Smooth muscle cell of the brain vasculature (primary cell): ENCODE measurements around the gene IFT20.

ENCODE experiments used
- DNase-seq: peaks from one replicate; pipeline ENCODE4 v3.0.0-alpha.2; 2012; ENCODE audit warnings: low read depth, low spot score

The IFT20 gene, protein sequence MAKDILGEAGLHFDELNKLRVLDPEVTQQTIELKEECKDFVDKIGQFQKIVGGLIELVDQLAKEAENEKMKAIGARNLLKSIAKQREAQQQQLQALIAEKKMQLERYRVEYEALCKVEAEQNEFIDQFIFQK

DNA sequence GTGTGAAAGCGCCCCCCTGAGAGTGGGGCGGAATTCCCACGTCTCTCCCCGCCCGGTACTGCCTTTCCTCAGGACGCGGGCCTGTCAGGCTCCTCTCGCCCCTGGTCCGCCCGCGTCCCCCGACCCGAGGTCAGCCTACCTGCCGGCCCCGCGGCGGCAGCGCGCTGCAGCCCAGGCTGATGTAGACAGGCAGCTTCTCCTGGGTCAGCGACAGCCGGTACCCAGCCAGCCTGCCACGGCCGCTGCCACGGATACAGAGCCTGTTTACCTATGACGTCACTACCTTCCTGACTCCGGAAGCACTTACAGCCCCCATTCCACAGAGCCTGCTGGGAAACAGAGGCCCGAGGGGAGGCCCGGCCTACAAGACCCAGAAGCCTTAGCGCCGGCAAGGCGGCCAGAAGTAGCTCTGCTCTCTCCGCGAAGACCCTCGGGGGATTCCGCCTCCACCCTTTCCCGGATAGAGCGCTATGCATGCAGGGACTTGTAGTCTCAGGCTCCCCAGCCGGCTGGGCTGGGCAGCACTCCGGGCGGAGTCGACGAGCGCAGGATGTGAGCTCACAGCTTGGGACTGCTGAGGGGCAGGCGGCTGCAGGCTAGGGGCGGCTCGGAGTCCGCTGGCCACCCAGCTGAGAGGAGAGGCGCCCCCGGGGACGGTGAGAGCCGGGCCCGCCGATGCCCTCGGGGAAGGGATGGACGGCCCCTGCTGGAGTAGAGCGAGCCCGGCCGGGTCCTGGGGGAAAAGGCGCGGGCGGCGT is at the start of gene IFT20, which contains the start of gene TNFAIP1:
Gene IFT20, minus strand, starts transcription at position 272 of the 758 bp plus-strand sequence. CDS start 3,487 bp downstream, outside the sequence.
Gene TNFAIP1, plus strand, starts transcription at position 561 of the 758 bp plus-strand sequence. CDS start 3,761 bp downstream, outside the sequence.
- DNase-seq: peak; percentile 100

DNA sequence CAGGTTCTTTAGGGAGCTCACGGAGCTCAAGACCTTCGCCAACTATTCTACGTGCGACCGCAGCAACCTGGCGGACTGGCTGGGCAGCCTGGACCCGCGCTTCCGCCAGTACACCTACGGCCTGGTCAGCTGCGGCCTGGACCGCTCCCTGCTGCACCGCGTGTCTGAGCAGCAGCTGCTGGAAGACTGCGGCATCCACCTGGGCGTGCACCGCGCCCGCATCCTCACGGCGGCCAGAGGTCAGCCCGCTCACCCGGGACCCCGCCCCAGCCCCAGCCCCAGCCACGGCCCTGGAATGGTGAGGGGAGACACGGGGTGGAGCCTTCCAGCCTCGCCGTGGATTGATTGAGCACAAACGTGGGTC is 49.7 kb upstream of the IFT20 start:
- DNase-seq: no peak

DNA sequence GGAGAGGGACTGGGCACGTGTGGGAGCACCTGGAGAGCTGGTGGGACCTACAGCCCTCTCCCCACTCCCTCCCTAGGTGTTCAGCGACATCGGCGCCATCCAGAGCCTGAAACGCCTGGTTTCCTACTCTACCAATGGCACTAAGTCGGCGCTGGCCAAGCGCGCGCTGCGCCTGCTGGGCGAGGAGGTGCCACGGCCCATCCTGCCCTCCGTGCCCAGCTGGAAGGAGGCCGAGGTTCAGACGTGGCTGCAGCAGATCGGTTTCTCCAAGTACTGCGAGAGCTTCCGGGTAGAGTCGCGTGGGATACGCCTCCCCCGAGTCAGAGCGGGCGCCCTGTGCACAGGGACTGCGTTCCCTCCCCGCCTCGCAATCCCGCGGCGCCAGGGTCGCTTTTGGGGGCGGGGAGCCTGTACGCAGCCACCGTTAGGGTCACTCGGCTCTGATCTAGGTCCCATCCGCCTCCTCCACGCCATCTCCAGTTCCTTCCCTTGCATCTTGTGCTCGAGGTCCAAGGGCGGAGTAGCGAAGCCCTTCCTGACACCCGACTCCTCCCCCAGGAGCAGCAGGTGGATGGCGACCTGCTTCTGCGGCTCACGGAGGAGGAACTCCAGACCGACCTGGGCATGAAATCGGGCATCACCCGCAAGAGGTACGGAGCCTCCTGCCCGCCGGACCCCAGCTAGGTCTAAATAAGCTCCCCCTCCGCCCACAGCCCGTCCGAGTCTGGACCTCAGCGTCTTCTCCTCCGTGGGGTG is 49.2 kb upstream of the IFT20 start:
- DNase-seq: no peak

DNA sequence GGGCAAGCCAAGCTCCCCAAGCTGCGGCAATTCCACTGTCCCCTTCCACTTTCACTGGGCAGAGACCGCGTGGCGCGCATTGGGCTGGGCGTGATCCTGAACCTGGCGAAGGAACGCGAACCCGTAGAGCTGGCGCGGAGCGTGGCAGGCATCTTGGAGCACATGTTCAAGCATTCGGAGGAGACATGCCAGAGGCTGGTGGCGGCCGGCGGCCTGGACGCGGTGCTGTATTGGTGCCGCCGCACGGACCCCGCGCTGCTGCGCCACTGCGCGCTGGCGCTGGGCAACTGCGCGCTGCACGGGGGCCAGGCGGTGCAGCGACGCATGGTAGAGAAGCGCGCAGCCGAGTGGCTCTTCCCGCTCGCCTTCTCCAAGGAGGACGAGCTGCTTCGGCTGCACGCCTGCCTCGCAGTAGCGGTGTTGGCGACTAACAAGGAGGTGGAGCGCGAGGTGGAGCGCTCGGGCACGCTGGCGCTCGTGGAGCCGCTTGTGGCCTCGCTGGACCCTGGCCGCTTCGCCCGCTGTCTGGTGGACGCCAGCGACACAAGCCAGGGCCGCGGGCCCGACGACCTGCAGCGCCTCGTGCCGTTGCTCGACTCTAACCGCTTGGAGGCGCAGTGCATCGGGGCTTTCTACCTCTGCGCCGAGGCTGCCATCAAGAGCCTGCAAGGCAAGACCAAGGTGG is 46.0 kb upstream of the IFT20 start:
- no peak for DNase-seq

- no peak for DNase-seq
These were observed 44.8 kb upstream of the IFT20 start for GRCh38 chr17:28379814-28380801.

GRCh38 chr17:28372945-28373274 is 37.6 kb upstream of the IFT20 start:
- DNase-seq: no peak

DNA sequence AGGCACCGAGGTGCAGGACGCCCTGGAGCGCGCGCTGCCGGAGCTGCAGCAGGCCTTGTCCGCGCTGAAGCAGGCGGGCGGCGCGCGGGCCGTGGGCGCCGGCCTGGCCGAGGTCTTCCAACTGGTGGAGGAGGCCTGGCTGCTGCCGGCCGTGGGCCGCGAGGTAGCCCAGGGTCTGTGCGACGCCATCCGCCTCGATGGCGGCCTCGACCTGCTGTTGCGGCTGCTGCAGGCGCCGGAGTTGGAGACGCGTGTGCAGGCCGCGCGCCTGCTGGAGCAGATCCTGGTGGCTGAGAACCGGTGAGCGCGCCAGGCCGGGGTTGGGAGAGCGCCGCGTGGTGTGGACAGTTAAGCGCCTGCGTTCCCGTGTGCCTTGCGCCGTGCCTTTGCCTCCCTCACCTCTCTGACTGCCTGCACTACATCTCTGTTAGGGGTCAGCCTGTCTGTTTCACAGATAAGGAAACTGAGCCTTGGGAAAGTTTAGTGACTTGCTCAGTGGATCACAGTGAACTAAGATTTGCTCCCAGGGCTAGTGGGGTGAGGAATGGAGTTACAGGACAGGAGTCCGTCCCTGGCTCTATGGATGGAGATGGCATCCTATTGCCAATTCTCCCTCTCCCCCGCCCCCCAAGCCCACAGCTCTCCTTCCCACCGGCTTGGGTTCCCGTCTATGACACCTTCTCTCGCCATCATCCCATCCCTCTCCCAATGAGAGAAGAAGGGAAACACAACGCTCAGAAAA is 37.1 kb upstream of the IFT20 start:
- no peak for DNase-seq

DNA sequence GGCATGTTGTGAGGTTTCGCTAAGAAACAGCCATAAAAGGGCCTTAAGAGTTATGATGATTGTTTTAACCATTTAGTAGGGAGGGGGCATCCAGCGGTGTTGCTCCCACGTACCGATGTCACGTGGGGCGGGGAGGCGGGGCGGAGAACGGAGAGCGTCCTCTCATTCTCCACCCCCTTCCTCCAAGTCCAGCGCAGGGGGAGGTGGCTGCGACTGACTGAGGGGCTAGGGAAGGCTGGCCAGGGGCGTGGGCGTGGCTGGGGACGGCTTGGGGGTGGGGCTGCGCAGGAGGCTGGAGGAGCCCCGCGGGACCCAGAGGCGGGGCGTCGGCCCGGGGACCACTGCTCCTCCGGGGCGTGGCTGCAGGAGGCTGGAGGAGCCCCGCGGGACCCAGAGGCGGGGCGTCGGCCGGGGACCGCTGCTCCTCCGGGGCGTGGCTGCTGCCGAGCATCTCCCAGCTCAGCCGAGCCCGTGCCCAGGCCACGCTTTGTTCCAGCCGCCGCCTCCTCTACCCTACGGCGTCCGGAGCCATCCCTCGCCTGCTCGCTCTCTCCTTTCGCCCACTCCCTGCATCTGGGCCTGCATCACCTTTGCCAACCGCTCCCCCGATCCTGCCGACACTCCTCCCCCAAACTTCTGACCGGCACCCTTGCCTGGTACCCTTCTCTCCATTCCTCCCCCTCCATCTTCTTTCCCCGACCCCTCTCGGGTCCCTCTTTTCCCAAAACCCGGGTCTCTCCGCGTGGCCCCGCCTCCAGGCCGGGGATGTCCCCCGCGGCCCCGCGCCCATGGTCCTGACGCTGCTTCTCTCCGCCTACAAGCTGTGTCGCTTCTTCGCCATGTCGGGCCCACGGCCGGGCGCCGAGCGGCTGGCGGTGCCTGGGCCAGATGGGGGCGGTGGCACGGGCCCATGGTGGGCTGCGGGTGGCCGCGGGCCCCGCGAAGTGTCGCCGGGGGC is 36.3 kb upstream of the IFT20 start, which contains the start of gene SARM1:
Gene SARM1, plus strand, starts transcription at position 450 of the 958 bp plus-strand sequence. Its CDS starts 339 bp downstream, at position 789.
- DNase-seq: peak; percentile 65

DNA sequence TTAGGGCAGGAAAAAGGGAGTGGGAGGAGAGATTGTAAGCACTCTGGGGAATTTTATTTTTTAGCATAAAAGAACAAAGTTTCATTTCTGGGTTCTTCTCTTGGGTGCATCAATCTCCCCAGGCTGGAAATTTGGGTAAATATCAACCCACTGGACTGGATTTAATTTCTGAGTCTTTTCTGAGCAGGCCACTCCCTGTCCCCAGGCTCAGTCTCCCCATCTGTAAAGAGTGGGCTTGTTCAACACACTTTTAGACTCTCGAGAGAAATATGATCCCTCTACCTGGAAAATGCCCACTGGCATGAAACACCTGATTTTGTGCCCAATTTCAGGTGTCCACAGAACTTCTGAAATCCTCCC is 35.5 kb upstream of the IFT20 start:
- no peak for DNase-seq

- DNase-seq: no peak
These were observed 34.9 kb upstream of the IFT20 start, which contains the start of gene VTN for GRCh38 chr17:28370035-28370743. Gene VTN (minus strand): TSS chr17:28370307. CDS start chr17:28370203, 104 bp downstream.

- DNase-seq: no peak
These were observed 34.4 kb upstream of the IFT20 start for GRCh38 chr17:28369684-28370034.

- no peak for DNase-seq
These were observed 33.8 kb upstream of the IFT20 start for GRCh38 chr17:28368915-28369683.

GRCh38 chr17:28368306-28368831 is 33.1 kb upstream of the IFT20 start:
- DNase-seq: no peak

DNA sequence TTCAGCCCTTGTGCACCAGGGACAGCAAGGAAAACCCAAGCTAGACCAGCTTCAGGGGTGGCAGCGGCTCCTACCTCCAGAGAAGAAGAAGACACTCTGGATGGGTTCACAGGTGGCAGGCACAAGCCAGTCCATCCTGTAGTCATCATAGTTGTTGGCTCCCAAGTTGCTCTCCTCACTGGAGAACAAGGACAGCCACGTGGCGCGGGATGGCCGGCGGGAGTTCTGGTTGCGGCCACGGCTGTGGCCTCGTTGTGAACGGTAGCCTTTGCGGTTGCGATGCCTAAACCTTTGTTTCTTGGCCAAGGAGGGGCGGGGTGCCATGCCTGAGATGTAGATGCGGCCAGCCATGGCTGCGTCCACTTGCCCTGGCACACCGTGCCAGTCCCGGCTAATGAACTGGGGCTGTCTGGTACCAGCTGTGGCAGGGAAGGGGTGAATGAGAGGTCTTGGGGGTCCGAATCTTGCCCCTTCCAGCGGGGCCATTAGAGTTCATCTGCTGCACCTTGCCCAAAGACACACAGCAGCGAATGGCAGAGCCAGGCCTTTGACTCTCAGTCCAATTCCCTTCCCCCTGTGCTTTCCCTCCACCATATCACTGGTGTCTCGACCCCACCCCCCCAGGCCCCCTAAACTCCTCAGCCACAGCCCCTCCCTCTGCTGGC is 32.5 kb upstream of the IFT20 start:
- no peak for DNase-seq

DNA sequence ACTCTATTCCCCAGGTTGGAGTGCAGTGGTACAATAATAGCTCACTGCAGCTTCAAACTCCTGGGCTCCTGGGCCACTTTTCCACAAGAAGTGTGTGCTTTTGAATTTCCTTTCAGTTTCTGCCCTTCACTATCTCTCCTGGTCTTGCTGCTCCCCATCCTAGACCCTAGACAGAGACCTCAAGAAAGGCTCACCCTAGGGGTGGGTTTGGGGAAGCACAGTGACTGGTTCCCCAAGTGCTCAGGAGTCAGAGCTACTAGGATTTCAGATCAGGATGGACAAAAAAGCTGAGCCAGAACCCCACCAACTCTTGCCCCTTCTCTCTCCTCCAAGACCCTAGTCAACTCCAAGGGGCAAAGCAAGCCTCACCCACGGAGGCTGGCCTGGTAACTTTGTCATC is 31.3 kb upstream of the IFT20 start:
- DNase-seq: no peak

DNA sequence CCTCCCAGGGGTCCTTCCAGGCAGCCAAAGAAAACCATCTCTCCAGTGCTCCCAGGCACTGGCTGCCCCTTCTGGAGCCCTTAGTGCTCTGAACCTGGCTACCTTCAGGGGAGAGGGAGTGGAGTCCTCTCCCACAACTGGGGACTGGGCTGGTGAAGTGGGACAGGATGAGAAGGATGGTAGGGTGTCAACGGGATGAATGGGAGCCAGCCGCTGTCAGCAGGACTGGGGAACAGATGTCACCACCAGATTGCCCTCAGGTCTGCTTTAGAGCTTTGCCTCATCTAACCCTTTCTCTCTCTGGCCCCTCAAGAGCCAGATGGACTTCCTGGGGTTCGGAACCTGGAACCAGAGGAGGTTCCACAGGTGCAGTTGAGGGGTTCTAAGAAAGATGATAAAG is 30.2 kb upstream of the IFT20 start:
- no peak for DNase-seq
